Gastroesophageal sphincter (tissue), 4 donors: Measurements from ENCODE around the gene ARL16. TPM values are rescaled to one million over a fixed set of nuclear protein-coding genes. Genes with fewer than 3 reads are reported as not detected.
A peak's percentile ranks its signal among the peaks of the same experiment; 100 is the strongest.

Source experiments
- ATAC-seq: fragments of 150-250 bp; one replicate; pipeline ENCODE4 v1.9.1; 2016; ENCODE audit warnings: mild to moderate bottlenecking, moderate library complexity
- H3K27ac ChIP-seq, 4 donors: fragments of 200-600 bp; sonication (generic) in 3 of 4; 1 replicate in 3 of 4; 2 replicates in 1 of 4; pipeline ENCODE4 v1.5.1; 2016 to 2019
- H3K27me3 ChIP-seq: fragments of 200-600 bp; sonication (generic); one replicate; pipeline ENCODE4 v1.5.1; 2019
- H3K36me3 ChIP-seq, 2 donors: fragments of 200-600 bp; sonication (generic); one replicate each; pipeline ENCODE4 v1.5.1; 2019; ENCODE audit warnings: control low read depth in 1 of 2
- H3K4me1 ChIP-seq, 3 donors: fragments of 200-600 bp; sonication (generic); 1 replicate in 2 of 3; 2 replicates in 1 of 3; pipeline ENCODE4 v1.5.1; 2016 to 2019; ENCODE audit warnings: control low read depth in 2 of 3
- H3K4me3 ChIP-seq, 2 donors: fragments of 200-600 bp; sonication (generic); one replicate each; pipeline ENCODE4 v1.5.1; 2019; ENCODE audit warnings: mild to moderate bottlenecking in 1 of 2, moderate library complexity in 1 of 2
- H3K9me3 ChIP-seq, 3 donors: fragments of 200-600 bp; sonication (generic); one replicate each; pipeline ENCODE4 v1.5.1; 2017 to 2019; ENCODE audit warnings: control low read depth in 2 of 3
- CTCF ChIP-seq, 4 experiments: fragments of 200-600 bp in 2 of 4; fragments of 450-650 bp in 2 of 4; sonication (generic) in 1 of 4; IDR thresholded peaks; one replicate each; pipeline ENCODE4 v1.5.1; 2017 to 2019; ENCODE audit warnings: antibody characterized with exemption in 4 of 4, mild to moderate bottlenecking in 2 of 4, moderate library complexity in 2 of 4
- EP300 ChIP-seq: sonication (generic); formaldehyde crosslinking; IDR thresholded peaks from one replicate; pipeline ENCODE4 v1.6.1; 2017; ENCODE audit warnings: antibody characterized with exemption, mild to moderate bottlenecking
- POLR2A ChIP-seq, 2 donors: fragments of 450-650 bp; IDR thresholded peaks; one replicate each; pipeline ENCODE4 v1.6.1; 2017; ENCODE audit warnings: antibody characterized with exemption in 2 of 2, mild to moderate bottlenecking in 2 of 2, moderate library complexity in 1 of 2
- POLR2AphosphoS5 ChIP-seq: sonication (generic); formaldehyde crosslinking; IDR thresholded peaks from one replicate; pipeline ENCODE4 v1.6.1; 2017; ENCODE audit warnings: antibody characterized with exemption
- WGBS, 2 donors: methylation state at CpG; one replicate each; pipeline ENCODE4 v1.1.5; 2018; ENCODE audit warnings: low coverage in 1 of 2; 5-methylcytosine and 5-hydroxymethylcytosine counted together
- total RNA-seq, 4 donors: library from RNA; depleted of rRNA; stranded (reverse); fragments of >200 nt; gene quantifications; one replicate each; pipeline ENCODE4 v1.1.0, GENCODE V29; 2016

Gene ARL16
- total RNA-seq, 4 donors from 2014 or later = 26.2 to 52.8 (median 30.2) TPM

- no CpG with 5 or more reads among the region's 41 CpGs for WGBS, 2 donors
- H3K4me1 ChIP-seq = peaks cover 0 to 41% (median 28%) of the 10 kb centered on the region in 3 donors
- peak; percentile 38 for ATAC-seq
- peaks cover 0 to 14% of the 10 kb centered on the region in 2 donors for H3K36me3 ChIP-seq
- no peaks in the 10 kb centered on the region for H3K9me3 ChIP-seq
- H3K27ac ChIP-seq = peak overlapping the region in 3 of 4 donors; percentile 56 to 77 (median 68)
- peak overlapping the region; percentile 75 to 87 for H3K4me3 ChIP-seq
- H3K27me3 ChIP-seq = no peaks in the 10 kb centered on the region
- peak in 3 of 4 experiments; percentile 5 to 33 (median 25) for TF ChIP-seq CTCF (IDR thresholded peaks at IDR 0.05)
- TF ChIP-seq POLR2A (IDR thresholded peaks at IDR 0.05) = no peak
These were observed 28.9 kb upstream of the ARL16 start for GRCh38 chr17:81712468-81713003.

- peaks cover 0 to 41% (median 28%) of the 10 kb centered on the region in 3 donors for H3K4me1 ChIP-seq
- H3K4me3 ChIP-seq = peak within 1 kb of the TSS; percentile 75 to 87
- WGBS, 2 donors = 0% methylated on average over 1 of the region's 89 CpGs; no CpG with 5 or more reads in 1 of the 2 donors
- peak; percentile 88 for ATAC-seq
- H3K9me3 ChIP-seq = no peaks in the 10 kb centered on the region
- peak within 1 kb of the TSS in 3 of 4 donors; percentile 56 to 77 (median 68) for H3K27ac ChIP-seq
- H3K36me3 ChIP-seq = peaks cover 0 to 16% of the 10 kb centered on the region in 2 donors
- TF ChIP-seq POLR2A (IDR thresholded peaks at IDR 0.05) (peak; percentile 21 to 51), POLR2AphosphoS5 (no peak), CTCF (IDR thresholded peaks at IDR 0.05) (peak in 2 of 4 experiments; percentile 53 to 54), EP300 (no peak)
- no peaks in the 10 kb centered on the region for H3K27me3 ChIP-seq
These were observed 28.3 kb upstream of the ARL16 start, which contains the start of gene SLC25A10 for GRCh38 chr17:81711814-81712467. TSS of gene SLC25A10 (plus strand) at chr17:81712284. CDS start at chr17:81712427, 143 bp downstream.

- ATAC-seq = no peak
- no peaks in the 10 kb centered on the region for H3K9me3 ChIP-seq
- H3K4me3 ChIP-seq = peak overlapping the region in 1 of 2 donors; percentile 87
- 0 to 8% methylated on average over 5 of the region's 29 CpGs for WGBS, 2 donors
- H3K27me3 ChIP-seq = no peaks in the 10 kb centered on the region
- H3K4me1 ChIP-seq = peaks cover 0 to 41% (median 28%) of the 10 kb centered on the region in 3 donors
- TF ChIP-seq CTCF (IDR thresholded peaks at IDR 0.05) (no peak), EP300 (no peak), POLR2AphosphoS5 (no peak), POLR2A (IDR thresholded peaks at IDR 0.05) (no peak)
- peaks cover 0 to 28% of the 10 kb centered on the region in 2 donors for H3K36me3 ChIP-seq
- H3K27ac ChIP-seq = peak overlapping the region in 1 of 4 donors; percentile 77
These were observed 27.1 kb upstream of the ARL16 start for GRCh38 chr17:81710514-81711308.

- no peak for TF ChIP-seq EP300
- no peak for TF ChIP-seq POLR2AphosphoS5
- TF ChIP-seq CTCF (IDR thresholded peaks at IDR 0.05) = no peak
- TF ChIP-seq POLR2A (IDR thresholded peaks at IDR 0.05) = no peak
- no peaks in the 10 kb centered on the region for H3K9me3 ChIP-seq
- H3K4me1 ChIP-seq = peaks cover 0 to 47% (median 37%) of the 10 kb centered on the region in 3 donors
- no peak for ATAC-seq
- H3K27me3 ChIP-seq = no peaks in the 10 kb centered on the region
- H3K36me3 ChIP-seq = peaks cover 0 to 40% of the 10 kb centered on the region in 2 donors
- H3K27ac ChIP-seq = no peak overlapping the region
- 71 to 100% methylated on average over 2 to 3 of the region's 17 CpGs for WGBS, 2 donors
- no peak overlapping the region for H3K4me3 ChIP-seq
These were observed 25.2 kb upstream of the ARL16 start for GRCh38 chr17:81708739-81709185.
